NT2/D1 (cell line): ENCODE data around the gene VARS2.

Source experiments
- SUZ12 ChIP-seq: IDR thresholded peaks from 2 replicates; pipeline ENCODE4 v1.6.1; 2011; ENCODE audit not compliant: insufficient read length, insufficient read depth; ENCODE audit errors: extremely low read depth
- YY1 ChIP-seq: IDR thresholded peaks from 2 replicates; pipeline ENCODE4 v1.6.1; 2011; ENCODE audit not compliant: insufficient read length, insufficient read depth
- ZNF274 ChIP-seq: IDR thresholded peaks from 2 replicates; pipeline ENCODE4 v1.6.1; 2011; ENCODE audit warnings: mild to moderate bottlenecking, low read depth, low read length

- TF ChIP-seq YY1 (no peak), SUZ12 (no peak), ZNF274 (no peak)
Observed at GRCh38 chr6:30932665-30933365, 18.8 kb downstream of the VARS2 start.
